HG03066 (cell line): ENCODE results near the gene EP400.
"Not testable (repeated sequence)": the region's sequence is repeated elsewhere in the genome, so short reads cannot be mapped to it uniquely, and the experiment has no call there.

Experiments used
- ATAC-seq: cut with Tn5 transposase; IDR thresholded peaks from one replicate; pipeline ENCODE4 v1.9.1; 2021; ENCODE audit warnings: low read depth; ENCODE audit not compliant: unreplicated experiment

EP400 gene

DNA sequence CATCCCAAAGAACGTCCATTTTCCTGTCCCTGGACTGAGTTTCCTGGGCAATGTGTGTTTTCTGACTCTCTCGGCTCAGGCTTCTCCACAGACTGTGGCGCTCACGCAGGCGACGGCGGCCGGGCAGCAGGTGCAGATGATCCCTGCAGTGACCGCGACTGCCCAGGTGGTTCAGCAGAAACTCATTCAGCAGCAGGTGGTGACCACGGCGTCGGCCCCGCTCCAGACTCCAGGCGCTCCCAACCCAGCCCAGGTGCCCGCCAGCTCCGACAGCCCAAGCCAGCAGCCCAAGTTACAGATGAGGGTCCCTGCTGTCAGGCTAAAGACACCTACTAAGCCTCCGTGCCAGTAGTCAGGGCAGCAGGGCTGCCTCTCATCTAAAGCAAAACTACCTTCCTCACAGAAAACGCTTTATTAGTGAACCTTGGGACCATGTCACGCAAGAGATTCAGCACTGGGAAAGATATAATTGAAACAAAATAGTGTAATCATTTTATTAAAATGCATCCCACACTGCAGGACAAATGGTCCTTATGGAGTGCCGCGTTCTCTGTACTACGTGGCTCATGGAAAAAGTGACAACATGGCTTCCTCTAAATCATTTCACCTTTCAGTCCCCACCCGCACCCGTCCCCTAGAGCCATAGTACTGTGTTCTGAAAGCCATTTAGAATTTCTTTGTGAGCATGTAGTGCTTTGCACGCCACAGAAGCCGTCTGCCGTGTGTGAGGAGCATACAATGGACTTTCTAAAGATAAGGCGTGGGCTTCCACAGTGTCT is 127.8 kb downstream of the EP400 start:
- ATAC-seq: no peak

DNA sequence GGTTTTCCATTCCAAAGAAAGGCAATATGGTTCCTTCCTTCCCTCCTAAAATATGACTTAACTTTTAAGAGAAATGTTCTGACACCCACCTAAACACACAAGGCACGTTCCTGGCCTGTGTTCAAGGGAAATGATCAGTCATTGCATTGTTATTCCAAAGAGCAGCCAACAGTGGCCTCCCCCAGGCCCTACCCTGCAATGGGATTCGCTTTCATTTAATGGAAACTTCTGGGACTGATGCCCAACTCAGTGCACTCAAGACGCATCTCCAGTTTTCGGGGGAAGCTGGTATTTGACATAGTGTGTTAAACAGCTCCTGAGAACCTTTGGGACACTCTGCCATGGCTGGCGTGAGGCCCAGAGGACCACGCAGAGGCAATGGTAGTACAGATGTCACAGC is 128.4 kb downstream of the EP400 start:
- no peak for ATAC-seq

DNA sequence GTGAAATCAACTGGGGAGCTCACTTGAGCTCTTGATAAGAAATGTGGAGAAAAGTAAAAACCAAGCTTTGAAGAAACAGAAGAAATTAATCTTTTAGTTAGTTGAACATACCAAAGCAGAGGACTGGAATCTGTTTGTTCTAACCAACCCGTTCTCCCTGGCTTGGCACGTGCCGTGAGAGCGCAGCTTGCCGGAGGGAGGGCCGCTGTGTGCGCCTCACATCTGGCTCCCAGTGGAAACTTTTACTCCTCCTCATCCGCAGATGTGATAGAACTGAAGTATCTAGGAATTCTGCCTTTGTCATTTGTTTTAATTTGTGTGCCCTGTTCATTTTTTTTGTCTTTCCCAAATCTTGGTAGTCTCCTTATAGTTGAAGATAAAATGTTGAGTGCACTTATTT is 129.5 kb downstream of the EP400 start:
- ATAC-seq: no peak

DNA sequence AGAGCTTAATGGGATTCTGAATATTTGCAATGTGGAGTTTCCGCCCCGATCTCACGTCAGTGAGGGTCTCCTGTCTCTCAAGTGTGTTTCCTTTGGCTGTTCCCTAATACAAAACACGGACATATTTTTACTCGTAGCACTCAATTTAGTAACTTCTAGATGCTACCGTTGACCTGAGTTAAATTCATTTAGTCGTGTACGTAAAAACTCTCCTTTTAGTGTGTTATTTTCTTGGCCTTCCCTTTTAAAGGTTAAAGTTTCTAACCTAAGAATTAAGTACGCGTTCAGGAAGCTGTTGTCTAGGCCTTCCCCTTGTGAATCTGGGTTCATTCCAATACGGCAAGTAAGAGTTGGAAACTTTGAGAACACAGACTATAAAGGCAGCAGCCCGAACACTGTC is 130.0 kb downstream of the EP400 start:
- no peak for ATAC-seq

- ATAC-seq: not testable (repeated sequence)
Measured at GRCh38 chr12:132080515-132080914, 130.8 kb downstream of the EP400 start.

DNA sequence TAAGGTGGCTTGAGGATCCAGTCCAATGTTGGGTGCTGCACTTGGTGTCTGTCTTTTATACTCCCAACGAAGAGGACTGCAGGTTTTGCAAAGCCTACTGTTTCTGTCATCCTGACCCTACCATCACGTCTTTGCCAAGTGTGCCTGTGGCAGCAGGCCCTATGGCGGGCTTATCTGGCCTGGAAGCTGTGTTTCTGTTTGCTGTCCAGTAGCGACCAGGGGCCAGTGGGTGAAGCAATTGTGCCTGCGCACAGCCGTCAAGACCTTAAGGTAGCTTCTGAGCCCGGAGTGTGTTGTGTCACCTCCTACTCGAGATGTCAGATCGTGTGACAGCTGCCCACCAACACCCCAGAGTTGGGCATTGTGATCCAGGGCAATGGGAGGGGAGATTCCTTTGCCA is 131.7 kb downstream of the EP400 start:
- no peak for ATAC-seq

DNA sequence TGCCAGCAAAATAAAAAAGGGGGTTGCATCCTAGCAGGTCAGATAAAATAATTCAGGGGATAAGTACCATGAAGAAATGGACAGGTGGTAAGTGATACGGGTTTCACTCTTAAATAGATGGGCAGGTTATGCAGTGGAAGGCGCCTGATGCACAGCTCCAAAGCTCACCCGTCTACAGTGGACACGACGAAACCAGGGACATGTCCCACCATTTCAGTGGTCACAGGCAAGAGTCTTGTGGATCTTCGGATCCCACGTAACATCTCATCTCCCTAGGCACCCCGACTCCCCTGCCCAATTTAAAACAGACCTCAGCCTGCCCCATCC is 133.8 kb downstream of the EP400 start:
- no peak for ATAC-seq

DNA sequence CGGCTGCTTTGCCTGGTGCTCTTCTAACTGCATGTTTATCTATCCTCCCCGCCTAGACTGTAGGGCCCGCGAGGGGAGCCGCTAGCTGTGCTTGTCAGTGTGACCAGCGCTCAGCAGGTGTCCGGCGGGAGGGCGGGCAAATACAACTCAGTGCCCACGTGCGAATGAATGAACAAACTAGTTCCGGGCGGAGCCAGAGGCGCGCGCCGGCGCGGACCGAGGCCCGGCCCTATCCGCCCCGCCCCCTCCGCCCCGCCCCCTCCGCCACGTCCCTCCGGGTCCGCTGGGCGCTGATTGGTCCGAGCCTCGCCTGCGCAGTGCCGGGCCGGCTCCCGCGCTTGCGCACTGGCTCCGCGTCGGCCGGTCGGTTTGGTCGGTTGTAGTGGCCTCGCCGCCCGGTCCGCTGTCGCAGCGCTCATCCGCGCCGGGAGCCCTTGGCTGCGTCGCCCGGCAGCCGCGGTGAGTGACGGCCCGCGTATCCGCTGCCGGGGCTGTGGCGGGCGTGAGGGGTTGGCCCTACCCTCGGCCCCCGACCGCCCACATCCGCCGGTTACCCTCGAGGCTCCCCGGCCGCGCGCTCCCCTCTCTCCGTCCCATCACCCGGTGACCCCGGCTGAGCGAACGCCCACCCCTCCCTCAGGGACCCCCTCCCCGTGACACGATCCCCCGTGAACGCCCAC is 134.3 kb downstream of the EP400 start:
- peak; percentile 85 for ATAC-seq

- ATAC-seq: peak; percentile 32
Measured at GRCh38 chr12:132084621-132085290, 135.0 kb downstream of the EP400 start.

- ATAC-seq: no peak
Measured at GRCh38 chr12:132085291-132085635, 135.5 kb downstream of the EP400 start.

GRCh38 chr12:132089407-132089910 is 139.7 kb downstream of the EP400 start:
- ATAC-seq: no peak

- no peak for ATAC-seq
Measured at GRCh38 chr12:132094269-132094891, 144.6 kb downstream of the EP400 start.

DNA sequence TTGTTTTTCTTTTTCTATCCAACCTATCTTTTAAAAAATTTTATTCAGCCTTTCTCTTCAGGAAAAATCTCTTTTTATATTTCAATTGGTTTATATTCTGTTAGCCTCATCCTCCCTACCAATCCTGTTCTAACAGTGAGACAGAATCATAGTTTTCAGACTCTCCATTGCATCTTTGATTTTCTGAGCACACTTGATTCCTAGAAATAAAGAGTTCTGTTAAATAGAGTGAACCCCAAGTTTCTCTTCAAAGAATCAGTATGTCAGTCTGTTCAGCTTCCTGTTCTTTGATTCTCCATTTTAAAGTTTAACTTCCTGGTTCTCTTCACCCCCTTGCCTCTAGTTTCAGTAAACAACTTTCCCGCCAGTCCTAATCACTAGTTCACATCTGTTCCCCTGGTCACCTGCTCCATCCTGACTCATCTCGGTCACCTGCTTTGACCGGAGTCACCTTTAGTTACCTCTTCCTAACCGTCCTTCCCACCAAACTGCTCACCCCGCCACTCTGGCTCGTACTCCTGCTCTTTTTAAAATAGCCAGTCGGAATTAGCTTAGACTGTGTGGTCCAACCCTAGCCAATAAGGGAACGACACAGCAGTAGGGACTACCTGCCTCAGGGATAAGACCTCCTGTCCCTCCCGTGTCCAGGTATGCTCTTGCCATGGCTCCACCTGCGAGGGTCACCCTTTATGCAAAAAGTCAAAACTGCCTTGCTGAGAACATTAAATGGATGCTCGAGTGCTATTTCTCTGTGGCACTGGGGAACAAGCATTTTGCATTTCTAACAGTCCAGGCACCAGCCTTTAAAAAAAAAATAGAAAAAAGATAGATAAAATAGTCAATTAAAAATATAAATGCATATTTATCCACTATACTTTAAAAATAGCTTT is 146.0 kb downstream of the EP400 start:
- ATAC-seq: no peak

- ATAC-seq: no peak
Measured at GRCh38 chr12:132099739-132100138, 150.0 kb downstream of the EP400 start.

DNA sequence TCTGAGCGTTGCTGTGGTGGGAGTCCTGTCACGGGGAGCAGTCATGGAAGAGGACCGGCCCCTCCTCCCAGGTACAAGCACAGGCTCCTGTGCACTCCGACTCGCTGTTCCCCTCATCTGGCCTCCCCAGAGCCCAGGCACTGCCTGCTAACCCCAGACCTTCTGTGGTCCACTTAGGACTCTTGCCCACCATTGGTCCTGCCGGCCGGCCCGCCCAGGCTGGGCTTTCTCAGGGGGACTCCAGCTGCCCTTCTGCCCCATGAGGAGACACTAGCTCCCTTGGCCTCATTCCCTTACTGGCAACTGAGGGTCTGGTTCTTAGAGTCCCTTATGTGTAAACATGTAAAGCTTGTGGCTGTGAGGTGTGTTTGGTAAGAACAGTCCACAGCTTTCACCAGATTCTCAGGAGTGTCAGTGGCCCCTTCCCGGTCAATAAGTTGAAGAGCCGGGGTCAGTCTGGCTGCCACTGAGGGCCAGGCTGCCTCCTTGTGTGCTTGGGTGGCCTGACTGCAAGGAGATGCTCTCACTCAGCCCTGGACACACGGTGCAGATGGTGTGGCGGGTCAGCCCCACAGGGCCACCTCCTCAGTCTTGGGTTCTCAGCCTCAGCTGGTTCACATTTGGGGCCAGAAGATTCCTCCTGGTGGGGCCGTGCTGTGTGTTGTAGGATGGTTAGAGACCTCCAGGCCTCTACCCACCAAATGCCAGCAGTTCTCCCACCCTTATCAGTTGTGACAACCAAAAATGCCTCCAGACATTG is 150.7 kb downstream of the EP400 start:
- no peak for ATAC-seq

DNA sequence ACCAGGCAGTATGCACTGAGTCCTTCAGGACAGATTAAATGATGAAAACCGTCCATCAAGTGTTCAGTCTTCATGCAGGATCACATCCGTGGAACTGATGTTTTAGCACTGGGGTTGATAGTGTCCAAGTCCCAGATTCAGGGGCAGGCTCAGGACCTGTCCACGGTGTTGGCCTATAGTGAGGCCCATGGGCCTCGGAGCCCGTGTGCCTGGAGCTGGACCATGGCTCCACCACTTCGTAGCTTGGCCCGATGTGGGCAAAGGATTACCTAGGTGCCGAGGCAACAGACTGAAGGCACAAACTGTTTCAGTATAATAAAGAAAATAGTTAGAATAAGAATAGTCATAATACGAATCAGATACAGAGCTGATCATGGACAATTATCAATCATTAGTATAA is 152.6 kb downstream of the EP400 start:
- no peak for ATAC-seq

GRCh38 chr12:132103072-132103471 is 153.3 kb downstream of the EP400 start:
- not testable (repeated sequence) for ATAC-seq

- no peak for ATAC-seq
Measured at GRCh38 chr12:132103542-132104308, 154.0 kb downstream of the EP400 start.

GRCh38 chr12:132105467-132105866 is 155.7 kb downstream of the EP400 start:
- no peak for ATAC-seq
